ENCODE results near the gene WAPL.

DNA sequence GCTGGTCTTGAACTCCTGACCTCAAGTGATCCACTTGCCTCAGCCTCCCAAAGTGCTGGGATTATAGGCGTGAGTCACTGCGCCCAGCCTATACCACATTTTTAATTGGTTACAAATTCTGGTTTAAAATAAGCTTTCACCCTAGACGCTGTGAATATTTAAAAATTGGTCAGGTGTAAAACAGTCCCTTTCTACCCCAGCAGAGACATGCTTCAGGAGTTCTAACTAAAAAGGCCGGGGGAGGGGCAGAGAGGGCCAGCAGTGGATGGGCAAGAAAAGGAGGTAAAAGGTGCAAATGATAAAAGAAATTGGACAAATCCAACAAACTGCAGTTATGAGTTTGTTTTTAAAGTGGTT lies 70.0 kb downstream of the WAPL start:
- TF ChIP-seq, protein P1, sequence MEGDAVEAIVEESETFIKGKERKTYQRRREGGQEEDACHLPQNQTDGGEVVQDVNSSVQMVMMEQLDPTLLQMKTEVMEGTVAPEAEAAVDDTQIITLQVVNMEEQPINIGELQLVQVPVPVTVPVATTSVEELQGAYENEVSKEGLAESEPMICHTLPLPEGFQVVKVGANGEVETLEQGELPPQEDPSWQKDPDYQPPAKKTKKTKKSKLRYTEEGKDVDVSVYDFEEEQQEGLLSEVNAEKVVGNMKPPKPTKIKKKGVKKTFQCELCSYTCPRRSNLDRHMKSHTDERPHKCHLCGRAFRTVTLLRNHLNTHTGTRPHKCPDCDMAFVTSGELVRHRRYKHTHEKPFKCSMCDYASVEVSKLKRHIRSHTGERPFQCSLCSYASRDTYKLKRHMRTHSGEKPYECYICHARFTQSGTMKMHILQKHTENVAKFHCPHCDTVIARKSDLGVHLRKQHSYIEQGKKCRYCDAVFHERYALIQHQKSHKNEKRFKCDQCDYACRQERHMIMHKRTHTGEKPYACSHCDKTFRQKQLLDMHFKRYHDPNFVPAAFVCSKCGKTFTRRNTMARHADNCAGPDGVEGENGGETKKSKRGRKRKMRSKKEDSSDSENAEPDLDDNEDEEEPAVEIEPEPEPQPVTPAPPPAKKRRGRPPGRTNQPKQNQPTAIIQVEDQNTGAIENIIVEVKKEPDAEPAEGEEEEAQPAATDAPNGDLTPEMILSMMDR (IDR thresholded peaks at IDR 0.05; ENCODE audit: low read depth, low read length, poor library complexity, severe bottlenecking), result no peak
- no peak for TF ChIP-seq EZH2phosphoT487 (IDR thresholded peaks at IDR 0.05; ENCODE audit: borderline replicate concordance, low read length)

Measured in DOHH2 (cell line).